Measurements from ENCODE around the gene FHDC1.

- TF ChIP-seq YY1 (IDR thresholded peaks at IDR 0.05; ENCODE audit: low read depth) (no peak), CREB1 (IDR thresholded peaks at IDR 0.05; ENCODE audit: low read depth) (no peak), MAX (IDR thresholded peaks at IDR 0.05) (no peak), CEBPB (IDR thresholded peaks at IDR 0.05) (no peak), NFIC (IDR thresholded peaks at IDR 0.05) (no peak), FOXM1 (IDR thresholded peaks at IDR 0.05; ENCODE audit: borderline replicate concordance, low read depth) (no peak), EP300 (IDR thresholded peaks at IDR 0.05; ENCODE audit: borderline replicate concordance) (no peak)
Measured at GRCh38 chr4:153022241-153022715, 86.2 kb downstream of the FHDC1 start.

Measured in Ishikawa (cell line).